Globus pallidus (tissue), 1 donor: Measurements from ENCODE around the gene TRAPPC10.

Experiments used
- DNase-seq: peaks from one replicate; pipeline ENCODE4 v3.0.0-alpha.2; 2015; ENCODE audit warnings: low spot score

The TRAPPC10 gene

GRCh38 chr21:44011579-44012473 is at the start of gene TRAPPC10:
TSS of gene TRAPPC10 (plus strand) at chr21:44012309. CDS start at chr21:44012494, 185 bp downstream.
- peak; percentile 86 for DNase-seq

GRCh38 chr21:43965911-43966585 is 46.1 kb upstream of the TRAPPC10 start:
- no peak for DNase-seq

- DNase-seq: no peak
Observed at GRCh38 chr21:43966946-43967512, 45.1 kb upstream of the TRAPPC10 start.

- no peak for DNase-seq
Observed at GRCh38 chr21:43967981-43968380, 44.1 kb upstream of the TRAPPC10 start.

GRCh38 chr21:43968410-43969114 is 43.5 kb upstream of the TRAPPC10 start:
- DNase-seq: no peak

GRCh38 chr21:43969115-43969444 is 43.0 kb upstream of the TRAPPC10 start:
- DNase-seq: no peak

- no peak for DNase-seq
Observed at GRCh38 chr21:43970551-43970950, 41.6 kb upstream of the TRAPPC10 start.

- DNase-seq: peak; percentile 74
Observed at GRCh38 chr21:43971201-43971991, 40.7 kb upstream of the TRAPPC10 start.

GRCh38 chr21:43971992-43972255 is 40.2 kb upstream of the TRAPPC10 start:
- no peak for DNase-seq

GRCh38 chr21:43972850-43973633 is 39.1 kb upstream of the TRAPPC10 start:
- DNase-seq: no peak

- no peak for DNase-seq
Observed at GRCh38 chr21:43973634-43973955, 38.5 kb upstream of the TRAPPC10 start.

GRCh38 chr21:43974791-43975468 is 37.2 kb upstream of the TRAPPC10 start:
- no peak for DNase-seq

GRCh38 chr21:43975469-43976098 is 36.5 kb upstream of the TRAPPC10 start:
- peak; percentile 70 for DNase-seq

- no peak for DNase-seq
Observed at GRCh38 chr21:43976661-43977060, 35.4 kb upstream of the TRAPPC10 start.

GRCh38 chr21:43978060-43978459 is 34.0 kb upstream of the TRAPPC10 start:
- no peak for DNase-seq

- DNase-seq: peak; percentile 60
Observed at GRCh38 chr21:43979654-43980053, 32.5 kb upstream of the TRAPPC10 start.

- DNase-seq: no peak
Observed at GRCh38 chr21:43981151-43981870, 30.8 kb upstream of the TRAPPC10 start.

GRCh38 chr21:43981871-43982210 is 30.3 kb upstream of the TRAPPC10 start:
- DNase-seq: no peak

GRCh38 chr21:43982489-43983078 is 29.5 kb upstream of the TRAPPC10 start:
- DNase-seq: no peak
